ENCODE measurements around the gene ARSH.
"Not testable (repeated sequence)": the region's sequence is repeated elsewhere in the genome, so short reads cannot be mapped to it uniquely, and the experiment has no call there.

ARSH gene

GRCh38 chrX:3044671-3045070 is 38.3 kb downstream of the ARSH start:
- DNase-seq = no peak

DNA sequence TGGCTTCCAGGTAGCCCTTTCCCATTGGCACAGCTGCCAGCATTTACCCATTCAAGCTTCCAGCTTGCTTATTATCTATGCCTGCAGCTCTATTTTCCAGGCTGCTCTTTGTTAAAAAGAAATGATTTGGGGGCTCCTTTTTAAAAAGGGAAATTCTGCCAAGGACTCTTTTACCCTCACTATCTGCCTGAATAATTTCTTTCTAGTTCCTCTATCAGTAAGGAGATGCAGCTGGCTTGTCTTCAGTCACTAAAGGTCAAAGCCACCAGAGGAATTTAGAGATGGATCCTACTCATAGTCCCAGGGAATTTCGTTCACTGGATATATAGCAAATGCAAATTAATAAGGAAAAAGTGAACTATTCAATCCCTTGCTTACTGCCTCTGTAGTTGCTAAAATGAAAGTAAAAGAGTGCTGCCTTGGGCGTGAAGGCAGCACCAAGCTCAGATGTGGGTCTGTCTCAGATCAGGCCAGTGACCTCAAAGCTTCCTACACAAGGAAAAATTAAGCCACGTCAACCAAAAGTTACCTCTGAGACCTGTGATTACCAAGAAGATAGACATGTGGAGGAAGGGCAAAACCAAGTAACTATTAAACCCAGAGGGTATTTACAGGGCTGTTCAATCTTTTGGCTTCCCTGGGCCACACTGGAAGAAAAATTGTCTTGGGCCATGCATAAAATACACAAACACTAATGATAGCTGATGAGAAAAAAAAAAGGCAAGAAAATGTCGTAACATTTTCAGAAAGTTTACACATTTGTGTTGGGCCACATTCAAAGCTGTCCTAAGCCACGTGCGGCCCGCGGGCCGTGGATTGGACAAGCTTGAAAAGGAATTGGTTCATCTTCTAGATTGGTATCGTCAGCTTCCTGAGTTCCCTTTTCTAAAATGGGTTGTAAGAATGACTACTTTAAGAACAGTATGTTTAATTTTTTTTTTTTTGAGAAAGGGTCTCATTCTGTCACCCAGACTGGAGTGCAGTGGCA is 40.2 kb downstream of the ARSH start:
- no peak for DNase-seq

GRCh38 chrX:3050523-3051175 is 44.3 kb downstream of the ARSH start:
- DNase-seq = not testable (repeated sequence)

DNA sequence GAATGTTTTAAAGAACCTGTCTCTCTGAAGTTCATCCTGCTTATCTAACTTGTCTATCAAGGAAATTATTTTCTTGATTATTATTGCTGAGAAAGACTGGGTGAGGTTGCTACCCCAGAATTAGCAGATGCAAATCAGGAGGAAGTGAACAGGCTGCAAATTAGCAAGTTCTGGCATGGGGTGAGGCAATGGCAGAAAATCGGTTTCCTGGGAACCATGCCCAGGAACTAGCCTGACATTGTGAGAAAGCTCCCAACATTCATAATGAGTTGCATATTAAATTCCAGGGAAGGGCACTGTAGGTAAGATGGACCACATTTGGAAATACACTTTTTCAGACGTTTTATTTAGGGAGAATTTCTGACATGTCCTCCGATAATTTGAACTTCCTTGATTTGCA is 46.5 kb downstream of the ARSH start:
- DNase-seq = no peak

- no peak for DNase-seq
These were observed 60.2 kb downstream of the ARSH start for GRCh38 chrX:3066555-3066954.

- no peak for DNase-seq
These were observed 69.6 kb downstream of the ARSH start for GRCh38 chrX:3075959-3076358.

DNA sequence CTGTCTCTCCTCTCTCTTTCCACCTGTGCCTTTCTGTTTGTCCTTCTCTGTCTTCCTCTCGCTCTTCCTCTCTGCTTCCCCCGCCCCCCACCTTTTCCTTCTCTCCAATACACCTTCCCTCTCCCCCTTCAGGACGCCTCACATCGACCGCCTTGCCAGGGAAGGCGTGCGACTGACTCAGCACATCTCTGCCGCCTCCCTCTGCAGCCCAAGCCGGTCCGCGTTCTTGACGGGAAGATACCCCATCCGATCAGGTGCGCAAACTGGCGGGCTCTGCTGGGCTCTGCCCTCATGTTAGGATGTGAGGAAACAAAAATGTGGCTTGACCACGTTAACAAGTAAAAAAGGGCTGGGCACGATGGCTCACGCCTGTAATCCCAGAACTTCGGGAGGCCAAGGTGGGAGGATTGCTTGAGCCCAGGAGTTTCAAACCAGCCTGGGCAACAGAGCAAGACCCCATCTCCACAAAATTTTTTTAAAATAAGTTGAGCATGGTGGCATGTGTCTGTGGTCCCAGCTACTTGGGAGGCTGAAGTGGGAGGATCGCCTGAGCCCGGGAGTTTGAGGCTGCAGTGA is 70.2 kb downstream of the ARSH start:
- no peak for DNase-seq
